Mononuclear cell (primary cell): ENCODE data around the gene ADSL. TPM values are rescaled to one million over a fixed set of nuclear protein-coding genes. Genes with fewer than 3 reads are reported as not detected.

Experiments
- H3K27me3 ChIP-seq: 2 replicates; pipeline ENCODE4 v1.6.0; 2011; ENCODE audit warnings: low read length, control low read depth; ENCODE audit not compliant: insufficient read depth
- H3K4me1 ChIP-seq: 2 replicates; pipeline ENCODE4 v1.5.1; 2011; ENCODE audit warnings: mild to moderate bottlenecking, low read length, control low read depth; ENCODE audit not compliant: insufficient read depth
- H3K4me3 ChIP-seq: 2 replicates; pipeline ENCODE4 v1.5.1; 2011; ENCODE audit warnings: mild to moderate bottlenecking, low read length, moderate library complexity
- H3K9me3 ChIP-seq: 2 replicates; pipeline ENCODE4 v1.5.1; 2011; ENCODE audit warnings: low read depth, mild to moderate bottlenecking, control low read depth, low read length
- total RNA-seq: library from RNA; depleted of rRNA; stranded (reverse); fragments of >200 nt; gene quantifications from one replicate; pipeline ENCODE4 v1.2.3, GENCODE V29; 2012

Gene ADSL
- total RNA-seq, 1 donor = 82.0 TPM

- Histone ChIP-seq H3K27me3 (no peaks in the 10 kb centered on the region), H3K9me3 (no peaks in the 10 kb centered on the region), H3K4me3 (no peak overlapping the region), H3K4me1 (peaks cover 44% of the 10 kb centered on the region)
Measured at GRCh38 chr22:40410731-40411505, 64.6 kb downstream of the ADSL start.

GRCh38 chr22:40411506-40411861 is 65.2 kb downstream of the ADSL start:
- no peaks in the 10 kb centered on the region for H3K27me3 ChIP-seq
- H3K4me3 ChIP-seq = no peak overlapping the region
- H3K4me1 ChIP-seq = peaks cover 50% of the 10 kb centered on the region
- no peaks in the 10 kb centered on the region for H3K9me3 ChIP-seq

GRCh38 chr22:40412441-40412840 is 66.1 kb downstream of the ADSL start:
- Histone ChIP-seq H3K9me3 (no peaks in the 10 kb centered on the region), H3K4me3 (no peak overlapping the region), H3K27me3 (no peaks in the 10 kb centered on the region), H3K4me1 (peaks cover 58% of the 10 kb centered on the region)

- H3K4me1 ChIP-seq = peaks cover 70% of the 10 kb centered on the region
- no peaks in the 10 kb centered on the region for H3K9me3 ChIP-seq
- H3K4me3 ChIP-seq = no peak overlapping the region
- H3K27me3 ChIP-seq = no peaks in the 10 kb centered on the region
Measured at GRCh38 chr22:40413873-40414272, 67.6 kb downstream of the ADSL start.

- H3K4me3 ChIP-seq = no peak overlapping the region
- no peaks in the 10 kb centered on the region for H3K9me3 ChIP-seq
- no peaks in the 10 kb centered on the region for H3K27me3 ChIP-seq
- peaks cover 73% of the 10 kb centered on the region for H3K4me1 ChIP-seq
Measured at GRCh38 chr22:40414311-40414710, 68.0 kb downstream of the ADSL start.

GRCh38 chr22:40414838-40415505 is 68.7 kb downstream of the ADSL start:
- Histone ChIP-seq H3K27me3 (no peaks in the 10 kb centered on the region), H3K4me3 (no peak overlapping the region), H3K9me3 (no peaks in the 10 kb centered on the region), H3K4me1 (peaks cover 73% of the 10 kb centered on the region)

GRCh38 chr22:40415531-40416266 is 69.4 kb downstream of the ADSL start:
- H3K4me1 ChIP-seq = peaks cover 73% of the 10 kb centered on the region
- H3K27me3 ChIP-seq = no peaks in the 10 kb centered on the region
- no peak overlapping the region for H3K4me3 ChIP-seq
- no peaks in the 10 kb centered on the region for H3K9me3 ChIP-seq

GRCh38 chr22:40416267-40416570 is 69.9 kb downstream of the ADSL start:
- Histone ChIP-seq H3K9me3 (no peaks in the 10 kb centered on the region), H3K4me3 (no peak overlapping the region), H3K4me1 (peaks cover 73% of the 10 kb centered on the region), H3K27me3 (no peaks in the 10 kb centered on the region)

- H3K27me3 ChIP-seq = no peaks in the 10 kb centered on the region
- no peak overlapping the region for H3K4me3 ChIP-seq
- no peaks in the 10 kb centered on the region for H3K9me3 ChIP-seq
- H3K4me1 ChIP-seq = peaks cover 71% of the 10 kb centered on the region
Measured at GRCh38 chr22:40416636-40417035, 70.3 kb downstream of the ADSL start.

- H3K27me3 ChIP-seq = no peaks in the 10 kb centered on the region
- H3K4me3 ChIP-seq = no peak overlapping the region
- no peaks in the 10 kb centered on the region for H3K9me3 ChIP-seq
- H3K4me1 ChIP-seq = peaks cover 67% of the 10 kb centered on the region
Measured at GRCh38 chr22:40417041-40417440, 70.7 kb downstream of the ADSL start.

GRCh38 chr22:40417881-40418280 is 71.6 kb downstream of the ADSL start:
- H3K4me1 ChIP-seq = peaks cover 58% of the 10 kb centered on the region
- H3K4me3 ChIP-seq = no peak overlapping the region
- H3K27me3 ChIP-seq = no peaks in the 10 kb centered on the region
- no peaks in the 10 kb centered on the region for H3K9me3 ChIP-seq

GRCh38 chr22:40418366-40419201 is 72.3 kb downstream of the ADSL start:
- Histone ChIP-seq H3K4me1 (peaks cover 51% of the 10 kb centered on the region), H3K9me3 (no peaks in the 10 kb centered on the region), H3K27me3 (no peaks in the 10 kb centered on the region)

GRCh38 chr22:40419718-40420117 is 73.4 kb downstream of the ADSL start:
- Histone ChIP-seq H3K27me3 (no peaks in the 10 kb centered on the region), H3K4me3 (no peak overlapping the region), H3K9me3 (no peaks in the 10 kb centered on the region), H3K4me1 (peaks cover 41% of the 10 kb centered on the region)

More at GRCh38 chr22:40418366-40419201, 72.3 kb downstream of the ADSL start:
- no peak overlapping the region for H3K4me3 ChIP-seq

- Histone ChIP-seq H3K4me1 (peaks cover 33% of the 10 kb centered on the region), H3K9me3 (no peaks in the 10 kb centered on the region), H3K4me3 (no peak overlapping the region), H3K27me3 (no peaks in the 10 kb centered on the region)
Measured at GRCh38 chr22:40420341-40421081, 74.2 kb downstream of the ADSL start.
